D721Med (cell line): Measurements from ENCODE around the gene GALNT14.

ENCODE experiments used
- DNase-seq: peaks from one replicate; pipeline ENCODE4 v3.0.0; 2011; ENCODE audit warnings: low spot score; ENCODE audit not compliant: insufficient read length
- FAIRE-seq: peaks from 2 replicates; lab custom pipeline; 2011; peaks lifted over from hg19 to GRCh38; lab: Jason Lieb, UNC
- CTCF ChIP-seq: IDR thresholded peaks from 2 replicates; pipeline ENCODE4 v1.5.1; 2012; ENCODE audit warnings: mild to moderate bottlenecking, control low read depth; ENCODE audit not compliant: insufficient read depth; ENCODE audit errors: missing control alignments

GALNT14 gene

GRCh38 chr2:31051258-31052140 is 86.7 kb downstream of the GALNT14 start:
- FAIRE-seq (no peak), DNase-seq (no peak)
- TF ChIP-seq CTCF = no peak

- DNase-seq = no peak
- no peak for FAIRE-seq
- no peak for TF ChIP-seq CTCF
Observed at GRCh38 chr2:31049916-31050588, 88.2 kb downstream of the GALNT14 start.

GRCh38 chr2:31049264-31049663 is 89.0 kb downstream of the GALNT14 start:
- TF ChIP-seq CTCF = no peak
- FAIRE-seq = no peak

GRCh38 chr2:31047599-31047998 is 90.6 kb downstream of the GALNT14 start:
- FAIRE-seq (no peak), DNase-seq (no peak)
- no peak for TF ChIP-seq CTCF

More at GRCh38 chr2:31049264-31049663, 89.0 kb downstream of the GALNT14 start:
- no peak for DNase-seq

GRCh38 chr2:31038385-31038784 is 99.9 kb downstream of the GALNT14 start:
- no peak for TF ChIP-seq CTCF
- DNase-seq (no peak), FAIRE-seq (no peak)

- TF ChIP-seq CTCF = no peak
- FAIRE-seq = no peak
- no peak for DNase-seq
Observed at GRCh38 chr2:31037058-31037457, 101.2 kb downstream of the GALNT14 start.
